Psoas muscle (tissue), 8 donors: ENCODE results near the gene XCL2. TPM values are rescaled to one million over a fixed set of nuclear protein-coding genes. Genes with fewer than 3 reads are reported as not detected.

Experiments
- ATAC-seq, 4 donors: fragments of 200-7000 bp; cut with Tn5 transposase; one replicate each; pipeline ENCODE4 v1.9.1; 2020; ENCODE audit warnings: moderate library complexity in 3 of 4, mild to moderate bottlenecking in 2 of 4
- DNase-seq, 2 donors: peaks; one replicate each; pipeline ENCODE4 v3.0.0-alpha.2; 2020
- H3K27ac ChIP-seq: fragments of 200-600 bp; one replicate; pipeline ENCODE4 v1.8.0; 2022
- H3K27me3 ChIP-seq, 3 donors: fragments of 200-600 bp in 1 of 3; one replicate each; pipeline versions ENCODE4 v1.6.1 to v1.8.0; 2013 to 2022; ENCODE audit warnings: low read length in 2 of 3, mild to moderate bottlenecking in 2 of 3, moderate library complexity in 1 of 3; ENCODE audit not compliant: insufficient read depth in 3 of 3
- H3K36me3 ChIP-seq, 2 donors: fragments of 200-600 bp in 1 of 2; one replicate each; pipeline versions ENCODE4 v1.6.1 to v1.8.0; 2013 to 2022; ENCODE audit warnings: low read depth in 1 of 2, mild to moderate bottlenecking in 1 of 2, moderate library complexity in 1 of 2; ENCODE audit not compliant: insufficient read depth in 1 of 2
- H3K4me1 ChIP-seq: fragments of 200-600 bp; one replicate; pipeline ENCODE4 v1.8.0; 2022
- H3K4me3 ChIP-seq: fragments of 200-600 bp; one replicate; pipeline ENCODE4 v1.8.0; 2022; ENCODE audit warnings: mild to moderate bottlenecking
- H3K9me3 ChIP-seq: fragments of 200-600 bp; one replicate; pipeline ENCODE4 v1.8.0; 2022
- WGBS, 3 donors: extraction: QIAGEN DNeasy Blood & Tissue Kit; methylation state at CpG; one replicate each; pipeline versions ENCODE4 v1.1.6 to v1.1.7; 2013; 5-methylcytosine and 5-hydroxymethylcytosine counted together
- intact Hi-C, 2 donors: fragments of 100-400 bp; cut with DNase I; formaldehyde crosslinking; loops; one replicate each; pipeline versions ENCODE4 v1.11.0 to v1.14.2; 2022
- polyA plus RNA-seq, 3 donors: library from polyadenylated mRNA; stranded (reverse); fragments of 200-250 nt; gene quantifications; one replicate each; pipeline ENCODE4 v1.2.3, GENCODE V29; 2013
- total RNA-seq, 4 donors: library from RNA; stranded (reverse); fragmentation: NEBNext Ultra II Directional in 2 of 4; extraction: Animal tissue kit (Norgen Biotek cat#: 25700) in 2 of 4; gene quantifications; one replicate each; pipeline versions ENCODE4 v1.2.1 to v1.2.4, GENCODE V29; 2021 to 2023
- TF ChIP-seq, protein P1 (sequence below): fragments of 200-600 bp; IDR thresholded peaks from one replicate; pipeline ENCODE4 v1.8.0; 2022; ENCODE audit warnings: antibody characterized with exemption
- donor health status: healthy with polysubstance abuse.
- donor health status: DM: no; HTN: no; CAD: no; lungs with moderate emphysema.
- donor health status: Bipolar disorder and iron deficiency.
- donor health status: healthy.
- donor health status: DM: yes; HTN: yes; CAD: no.
- donor health status: DM: no; HTN: no; CAD: no.
- donor health status: DM: no; HTN: no; CAD: no.
- donor health status: DM: yes; HTN: yes; CAD: no.

XCL2 gene
- total and polyA plus RNA-seq, 7 donors: not detected

DNA sequence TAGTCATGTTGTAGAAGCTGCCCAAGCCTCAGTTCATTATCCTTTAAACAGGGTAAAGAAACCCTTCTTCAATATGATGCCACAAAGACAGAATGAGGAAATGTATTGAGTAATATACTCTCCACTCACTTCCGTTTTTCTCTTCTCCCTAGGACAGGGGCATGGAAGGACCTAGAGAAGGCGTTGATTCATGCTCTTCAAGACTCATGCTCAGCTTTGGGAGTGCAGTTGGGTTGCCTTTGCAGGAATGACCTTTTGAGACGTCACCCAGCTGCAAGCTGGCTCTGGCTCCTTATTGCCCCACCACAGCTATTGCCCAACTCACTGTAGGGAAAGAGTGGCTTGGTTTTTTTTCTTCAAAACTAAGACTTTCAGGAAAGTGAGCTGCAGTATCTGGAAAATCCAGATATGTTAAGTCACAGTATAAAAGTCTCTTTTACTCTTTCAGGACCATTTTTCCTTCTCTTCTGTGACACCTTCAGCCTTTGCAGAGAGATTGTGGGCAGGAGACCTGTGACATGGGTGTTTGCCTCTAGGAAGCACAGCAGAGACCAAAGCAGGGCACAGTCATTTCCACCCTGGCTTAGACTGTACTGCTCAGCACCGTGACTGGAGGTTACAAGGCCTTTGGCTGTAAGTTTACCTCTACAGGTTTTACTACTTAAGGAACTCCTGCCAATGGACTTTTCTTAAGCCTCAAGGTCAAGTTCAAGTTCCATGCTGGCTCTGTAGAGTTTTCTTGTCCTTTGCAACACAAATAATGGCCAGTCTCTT, 39.5 kb downstream of the XCL2 start:
- Histone ChIP-seq H3K9me3 (no peaks in the 10 kb centered on the region), H3K36me3 (no peaks in the 10 kb centered on the region), H3K4me1 (no peaks in the 10 kb centered on the region), H3K27ac (no peak overlapping the region), H3K27me3 (no peaks in the 10 kb centered on the region), H3K4me3 (no peak overlapping the region)
- intact Hi-C loops: no loop called here
- TF ChIP-seq, protein P1, sequence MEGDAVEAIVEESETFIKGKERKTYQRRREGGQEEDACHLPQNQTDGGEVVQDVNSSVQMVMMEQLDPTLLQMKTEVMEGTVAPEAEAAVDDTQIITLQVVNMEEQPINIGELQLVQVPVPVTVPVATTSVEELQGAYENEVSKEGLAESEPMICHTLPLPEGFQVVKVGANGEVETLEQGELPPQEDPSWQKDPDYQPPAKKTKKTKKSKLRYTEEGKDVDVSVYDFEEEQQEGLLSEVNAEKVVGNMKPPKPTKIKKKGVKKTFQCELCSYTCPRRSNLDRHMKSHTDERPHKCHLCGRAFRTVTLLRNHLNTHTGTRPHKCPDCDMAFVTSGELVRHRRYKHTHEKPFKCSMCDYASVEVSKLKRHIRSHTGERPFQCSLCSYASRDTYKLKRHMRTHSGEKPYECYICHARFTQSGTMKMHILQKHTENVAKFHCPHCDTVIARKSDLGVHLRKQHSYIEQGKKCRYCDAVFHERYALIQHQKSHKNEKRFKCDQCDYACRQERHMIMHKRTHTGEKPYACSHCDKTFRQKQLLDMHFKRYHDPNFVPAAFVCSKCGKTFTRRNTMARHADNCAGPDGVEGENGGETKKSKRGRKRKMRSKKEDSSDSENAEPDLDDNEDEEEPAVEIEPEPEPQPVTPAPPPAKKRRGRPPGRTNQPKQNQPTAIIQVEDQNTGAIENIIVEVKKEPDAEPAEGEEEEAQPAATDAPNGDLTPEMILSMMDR: no peak
- 60 to 69% (median 61%) methylated on average over 4 of the region's 4 CpGs for WGBS, 3 donors
- ATAC-seq (peak; percentile 49 to 86 (median 66)), DNase-seq (peak; percentile 55 to 75)

DNA sequence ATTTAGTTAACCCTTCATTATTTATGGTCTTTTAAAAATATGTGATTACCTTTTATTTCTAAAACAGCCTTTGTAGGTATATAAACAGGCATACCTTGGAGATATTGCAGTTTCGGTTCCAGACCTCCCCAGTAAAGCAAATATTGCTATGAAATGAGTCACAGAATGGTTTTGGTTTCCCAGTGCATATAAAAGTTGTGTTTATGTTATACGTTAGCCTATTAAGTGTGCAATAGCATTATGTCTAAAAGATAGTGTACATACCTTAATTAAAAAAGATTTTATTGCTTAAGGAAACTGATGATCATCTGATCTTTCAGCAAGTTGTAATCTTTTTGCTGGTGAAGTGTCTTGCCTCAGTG, 44.1 kb downstream of the XCL2 start:
- Histone ChIP-seq H3K4me1 (no peaks in the 10 kb centered on the region), H3K9me3 (no peaks in the 10 kb centered on the region), H3K27me3 (no peaks in the 10 kb centered on the region), H3K4me3 (no peak overlapping the region), H3K27ac (no peak overlapping the region), H3K36me3 (no peaks in the 10 kb centered on the region)
- DNase-seq (no peak), ATAC-seq (no peak)
- TF ChIP-seq, protein P1: no peak
- intact Hi-C loops: no loop called here
- 92 to 98% (median 94%) methylated on average over 2 of the region's 2 CpGs for WGBS, 3 donors

DNA sequence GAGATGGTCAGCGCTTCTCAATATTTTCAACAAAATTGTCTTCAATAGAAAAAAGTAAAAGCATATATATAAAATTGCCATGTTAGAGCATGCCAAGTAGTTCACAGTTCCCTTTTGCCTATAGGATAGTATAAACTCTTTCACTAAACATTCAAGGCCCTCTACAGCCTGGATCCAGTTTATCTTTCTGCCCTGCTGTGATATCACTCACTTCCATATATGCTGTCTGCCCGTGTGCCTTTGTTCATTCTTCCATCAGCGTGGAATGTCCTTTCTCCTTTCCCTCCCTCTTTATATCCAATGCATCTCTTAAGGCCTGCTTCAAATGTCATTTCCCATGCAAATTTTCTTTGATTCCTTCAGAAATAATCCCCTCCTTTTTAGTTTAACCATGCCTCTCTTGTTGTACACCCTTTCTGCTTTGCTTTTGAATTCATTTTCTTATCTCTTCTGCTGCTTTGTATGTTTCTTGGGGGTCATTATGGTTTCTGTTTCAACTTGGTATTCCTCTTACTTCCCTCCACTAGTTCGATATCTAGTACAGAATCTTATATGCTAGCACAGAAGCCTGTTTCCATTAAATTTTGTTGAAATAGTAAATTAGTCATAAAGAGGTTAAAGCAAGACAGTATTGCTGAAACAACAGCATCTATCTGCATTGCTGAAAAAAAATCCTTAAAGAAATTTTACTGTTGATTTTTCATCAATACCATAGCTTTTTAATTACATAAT, 44.7 kb downstream of the XCL2 start:
- Histone ChIP-seq H3K9me3 (no peaks in the 10 kb centered on the region), H3K4me1 (no peaks in the 10 kb centered on the region), H3K36me3 (no peaks in the 10 kb centered on the region), H3K27me3 (no peaks in the 10 kb centered on the region), H3K4me3 (no peak overlapping the region), H3K27ac (no peak overlapping the region)
- ATAC-seq: no peak
- intact Hi-C loops: no loop called here
- no peak for DNase-seq
- TF ChIP-seq, protein P1: no peak
- 92 to 94% (median 94%) methylated on average over 4 of the region's 4 CpGs for WGBS, 3 donors

DNA sequence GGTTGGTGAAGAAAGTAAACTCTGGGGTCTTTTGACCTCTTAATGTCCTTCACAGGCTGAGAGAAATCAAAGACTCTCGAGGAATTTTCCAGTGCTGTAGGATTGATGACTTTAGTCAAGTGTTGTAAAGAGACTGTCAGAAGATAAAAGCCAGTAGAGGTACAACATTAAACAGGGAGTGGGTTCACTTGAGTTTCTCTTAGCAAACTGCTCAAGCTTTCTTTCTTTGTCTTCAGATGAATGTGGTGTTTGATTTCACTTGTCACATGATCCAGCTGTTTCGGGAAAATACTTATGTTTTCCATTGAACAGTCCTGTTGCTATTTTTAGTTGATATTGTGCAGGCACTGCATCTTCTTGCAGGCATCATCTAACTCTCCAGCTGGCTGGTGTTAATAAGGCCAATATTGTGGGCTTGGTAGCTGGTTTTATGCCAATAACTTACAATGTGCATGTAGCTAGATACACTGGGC, 45.6 kb downstream of the XCL2 start:
- ATAC-seq (no peak), DNase-seq (no peak)
- 10 to 13% (median 10%) methylated on average over 2 of the region's 2 CpGs for WGBS, 3 donors
- Histone ChIP-seq H3K27me3 (no peaks in the 10 kb centered on the region), H3K36me3 (no peaks in the 10 kb centered on the region), H3K4me1 (no peaks in the 10 kb centered on the region), H3K9me3 (no peaks in the 10 kb centered on the region), H3K4me3 (no peak overlapping the region), H3K27ac (no peak overlapping the region)
- intact Hi-C loops: no loop called here
- TF ChIP-seq, protein P1: no peak
